Mesothelial cell of epicardium (in vitro differentiated cells): ENCODE measurements around the gene TRIP12. TPM values are rescaled to one million over a fixed set of nuclear protein-coding genes. Genes with fewer than 3 reads are reported as not detected.

Source experiments
- DNase-seq, 2 experiments: peaks; one replicate each; pipeline ENCODE4 v3.0.0; 2021; ENCODE audit warnings: low spot score in 2 of 2; ENCODE audit not compliant: unreplicated experiment in 2 of 2
- H3K27ac Mint-ChIP-seq: 2 replicates; pipeline ENCODE4 v1.8.0; 2021; ENCODE audit warnings: mixed read lengths
- H3K27me3 Mint-ChIP-seq: 2 replicates; pipeline ENCODE4 v1.8.0; 2021; ENCODE audit warnings: low read depth, mixed read lengths
- H3K36me3 Mint-ChIP-seq: 2 replicates; pipeline ENCODE4 v1.8.0; 2021; ENCODE audit warnings: mixed read lengths
- H3K4me1 Mint-ChIP-seq: 2 replicates; pipeline ENCODE4 v1.8.0; 2021; ENCODE audit warnings: mixed read lengths
- H3K4me3 Mint-ChIP-seq: 2 replicates; pipeline ENCODE4 v1.8.0; 2021; ENCODE audit warnings: mild to moderate bottlenecking, moderate library complexity, mixed read lengths
- H3K9me3 Mint-ChIP-seq: 2 replicates; pipeline ENCODE4 v1.8.0; 2021; ENCODE audit warnings: mixed read lengths
- CTCF ChIP-seq: fragments of 200-600 bp; sonication (generic); IDR thresholded peaks from one replicate; pipeline ENCODE4 v1.5.0; 2021; ENCODE audit warnings: antibody characterized with exemption; ENCODE audit not compliant: unreplicated experiment
- total RNA-seq: library from RNA; stranded (reverse); gene quantifications from 3 replicates; pipeline ENCODE4 v1.2.1, GENCODE V29; 2021

TRIP12 gene
- total RNA-seq, 1 donor from 2014 or later, result 253 TPM

- Mint-ChIP-seq H3K27ac (peak overlapping the region; percentile 2), H3K9me3 (no peaks in the 10 kb centered on the region), H3K4me1 (peaks cover 12% of the 10 kb centered on the region), H3K4me3 (no peak overlapping the region), H3K27me3 (no peaks in the 10 kb centered on the region), H3K36me3 (peaks cover 22% of the 10 kb centered on the region)
- DNase-seq, result no peak
- TF ChIP-seq CTCF, result no peak
These were observed 47.2 kb downstream of the TRIP12 start for GRCh38 chr2:229874647-229875046.

GRCh38 chr2:229873123-229873581 lies 48.7 kb downstream of the TRIP12 start:
- Mint-ChIP-seq H3K4me1 (peaks cover 12% of the 10 kb centered on the region), H3K36me3 (peaks cover 19% of the 10 kb centered on the region), H3K27ac (peak overlapping the region; percentile 75), H3K27me3 (no peaks in the 10 kb centered on the region), H3K4me3 (no peak overlapping the region), H3K9me3 (no peaks in the 10 kb centered on the region)
- TF ChIP-seq CTCF, result no peak
- DNase-seq, result no peak

GRCh38 chr2:229870903-229871656 lies 50.7 kb downstream of the TRIP12 start:
- Mint-ChIP-seq H3K27me3 (no peaks in the 10 kb centered on the region), H3K36me3 (peaks cover 15% of the 10 kb centered on the region), H3K4me1 (peaks cover 12% of the 10 kb centered on the region), H3K9me3 (no peaks in the 10 kb centered on the region), H3K4me3 (no peak overlapping the region), H3K27ac (peak overlapping the region; percentile 58)
- no peak for DNase-seq
- no peak for TF ChIP-seq CTCF

GRCh38 chr2:229869226-229869625 lies 52.6 kb downstream of the TRIP12 start:
- Mint-ChIP-seq H3K4me3 (no peak overlapping the region), H3K9me3 (no peaks in the 10 kb centered on the region), H3K36me3 (peaks cover 15% of the 10 kb centered on the region), H3K27me3 (no peaks in the 10 kb centered on the region), H3K4me1 (peaks cover 12% of the 10 kb centered on the region), H3K27ac (no peak overlapping the region)
- no peak for DNase-seq
- no peak for TF ChIP-seq CTCF

- Mint-ChIP-seq H3K36me3 (peaks cover 15% of the 10 kb centered on the region), H3K9me3 (no peaks in the 10 kb centered on the region), H3K4me1 (peaks cover 14% of the 10 kb centered on the region), H3K27ac (no peak overlapping the region), H3K4me3 (no peak overlapping the region), H3K27me3 (no peaks in the 10 kb centered on the region)
- no peak for TF ChIP-seq CTCF
- DNase-seq, result no peak
These were observed 53.0 kb downstream of the TRIP12 start for GRCh38 chr2:229868794-229869193.
